CD8-positive, alpha-beta memory T cell (primary cell): ENCODE data around the gene APPL2. TPM values are rescaled to one million over a fixed set of nuclear protein-coding genes. Genes with fewer than 3 reads are reported as not detected.

Experiments
- CTCF ChIA-PET: fragments of 350-600 bp; sonication (Branson Sonifier 250); formaldehyde crosslinking; loops from one replicate; lab custom pipeline; 2021; ENCODE audit warnings: antibody characterized with exemption; lab: Charles Lee
- POLR2A ChIA-PET: fragments of 350-600 bp; sonication (Branson Sonifier 250); formaldehyde crosslinking; loops from one replicate; lab custom pipeline; 2021; ENCODE audit warnings: antibody characterized with exemption; lab: Charles Lee
- DNase-seq, 5 donors: peaks; one replicate each; pipeline versions ENCODE4 v3.0.0 to v3.0.0-alpha.2; 2020 to 2022; ENCODE audit warnings: mixed read lengths in 1 of 5
- H3K27ac ChIP-seq: one replicate; pipeline ENCODE4 v1.7.0; 2013; ENCODE audit warnings: low read depth, mild to moderate bottlenecking, low read length, moderate library complexity
- H3K27me3 ChIP-seq: 2 replicates; pipeline ENCODE4 v1.7.0; 2013; ENCODE audit warnings: low read length, mild to moderate bottlenecking; ENCODE audit not compliant: insufficient read depth, poor library complexity, severe bottlenecking
- H3K36me3 ChIP-seq: 2 replicates; pipeline ENCODE4 v1.7.0; 2013; ENCODE audit warnings: mild to moderate bottlenecking, low read length, moderate library complexity; ENCODE audit not compliant: insufficient read depth
- H3K4me1 ChIP-seq: 2 replicates; pipeline ENCODE4 v1.7.0; 2013; ENCODE audit warnings: mild to moderate bottlenecking, low read length, moderate library complexity; ENCODE audit not compliant: insufficient read depth
- H3K4me3 ChIP-seq: 2 replicates; pipeline ENCODE4 v1.7.0; 2013; ENCODE audit warnings: mild to moderate bottlenecking, low read length
- H3K9me3 ChIP-seq: 2 replicates; pipeline ENCODE4 v1.7.0; 2013; ENCODE audit warnings: mild to moderate bottlenecking, low read length
- H3K27ac Mint-ChIP-seq, 8 donors: one replicate each; pipeline ENCODE4 v1.8.0; 2020 to 2021; ENCODE audit warnings: mixed read lengths in 8 of 8, mild to moderate bottlenecking in 6 of 8, inconsistent platforms in 3 of 8, moderate library complexity in 3 of 8
- H3K27me3 Mint-ChIP-seq, 2 donors: one replicate each; pipeline ENCODE4 v1.8.0; 2020 to 2021; ENCODE audit warnings: mixed read lengths in 2 of 2, mild to moderate bottlenecking in 1 of 2, moderate library complexity in 1 of 2
- H3K36me3 Mint-ChIP-seq, 3 donors: one replicate each; pipeline ENCODE4 v1.8.0; 2020 to 2021; ENCODE audit warnings: mixed read lengths in 3 of 3, inconsistent platforms in 1 of 3, mild to moderate bottlenecking in 1 of 3
- H3K4me1 Mint-ChIP-seq, 3 donors: one replicate each; pipeline ENCODE4 v1.8.0; 2020 to 2021; ENCODE audit warnings: mixed read lengths in 3 of 3, inconsistent platforms in 1 of 3, mild to moderate bottlenecking in 1 of 3
- H3K4me3 Mint-ChIP-seq, 7 donors: one replicate each; pipeline ENCODE4 v1.8.0; 2020 to 2021; ENCODE audit warnings: mixed read lengths in 7 of 7, mild to moderate bottlenecking in 6 of 7, moderate library complexity in 4 of 7, inconsistent platforms in 2 of 7
- H3K9me3 Mint-ChIP-seq, 5 donors: one replicate each; pipeline ENCODE4 v1.8.0; 2020 to 2022; ENCODE audit warnings: mixed read lengths in 5 of 5, mild to moderate bottlenecking in 3 of 5, moderate library complexity in 2 of 5, inconsistent platforms in 1 of 5
- polyA plus RNA-seq: library from polyadenylated mRNA; unstranded; fragments of 300-500 nt; fragmentation: Illumina TruSeq; gene quantifications from one replicate; pipeline ENCODE4 v1.2.3, GENCODE V29; 2021
- total RNA-seq, 2 experiments: library from RNA; stranded (reverse); gene quantifications; one replicate each; pipeline ENCODE4 v1.2.3, GENCODE V29; 2021

Gene APPL2
- total and polyA plus RNA-seq, 3 experiments from 2014 or later, result 14.4 to 18.6 (median 14.9) TPM

- no peaks in the 10 kb centered on the region for H3K4me1 Mint-ChIP-seq
- Histone ChIP-seq H3K36me3 (peaks cover 23% of the 10 kb centered on the region), H3K27ac (no peak overlapping the region), H3K4me1 (no peaks in the 10 kb centered on the region), H3K4me3 (no peak overlapping the region), H3K9me3 (no peaks in the 10 kb centered on the region), H3K27me3 (no peaks in the 10 kb centered on the region)
- H3K9me3 Mint-ChIP-seq, result no peaks in the 10 kb centered on the region
- H3K27ac Mint-ChIP-seq, result peak overlapping the region in 1 of 8 donors; percentile 29
- CTCF ChIA-PET, result no interaction called here
- POLR2A ChIA-PET, result no interaction called here
- no peak overlapping the region for H3K4me3 Mint-ChIP-seq
- DNase-seq, result no peak
- no peaks in the 10 kb centered on the region for H3K27me3 Mint-ChIP-seq
- peaks cover 13 to 89% (median 41%) of the 10 kb centered on the region in 3 donors for H3K36me3 Mint-ChIP-seq
Measured at GRCh38 chr12:105206686-105207374, 29.1 kb downstream of the APPL2 start.

DNA sequence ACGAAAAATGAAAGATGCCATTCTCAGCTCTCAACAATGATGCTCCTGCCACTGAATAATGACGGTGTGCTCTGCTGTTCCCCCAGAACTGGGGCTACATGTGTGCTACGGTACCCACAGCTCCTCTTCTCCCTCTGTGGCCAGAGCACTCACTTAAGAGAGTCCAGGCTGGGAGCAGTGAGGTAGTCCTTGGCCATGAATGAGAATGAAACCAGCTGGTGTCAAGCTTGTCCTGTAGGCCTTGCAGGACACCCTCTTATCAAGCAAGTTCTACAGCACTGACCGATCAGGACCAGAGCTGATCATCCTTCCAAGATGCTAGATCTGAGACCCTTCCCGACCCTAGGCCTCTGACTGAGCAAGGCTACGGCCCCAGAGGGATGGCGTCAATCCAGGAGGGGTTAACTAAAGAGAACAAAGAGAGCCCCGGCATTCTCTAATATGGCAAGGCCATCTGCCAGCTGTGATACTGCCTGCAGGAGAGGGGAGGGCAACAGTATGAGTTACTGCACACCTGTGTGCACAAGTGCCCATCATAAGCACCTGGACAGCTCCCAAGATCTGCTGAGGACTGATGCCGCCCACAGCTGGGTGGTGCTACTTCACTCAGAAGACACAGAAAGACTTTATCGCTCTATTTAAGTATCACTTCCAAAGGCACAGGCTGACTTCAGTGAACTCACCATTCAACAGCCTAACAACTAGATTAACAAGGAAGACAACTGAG, 30.5 kb downstream of the APPL2 start:
- CTCF ChIA-PET, result no interaction called here
- H3K4me3 Mint-ChIP-seq, result no peak overlapping the region
- peak overlapping the region in 1 of 8 donors; percentile 61 for H3K27ac Mint-ChIP-seq

DNA sequence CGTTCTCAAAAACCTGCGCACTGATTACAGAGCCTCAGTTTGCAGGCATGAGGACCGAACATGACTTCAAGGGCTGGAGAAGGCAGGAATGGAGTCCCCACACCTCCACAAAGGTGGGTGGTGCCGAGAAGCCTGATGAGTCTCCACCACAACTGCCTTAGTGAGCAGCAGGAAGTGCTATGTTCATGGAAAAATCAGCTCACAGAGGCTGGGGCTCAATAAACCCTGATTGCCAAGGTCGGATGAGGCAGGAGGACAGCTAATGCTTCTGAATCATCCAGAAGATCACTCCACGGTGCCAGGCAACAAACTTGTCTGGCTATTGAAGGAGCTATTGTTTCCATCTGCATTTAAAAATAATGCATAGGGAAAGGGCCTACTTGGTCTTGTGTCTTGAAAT, 31.1 kb downstream of the APPL2 start:
- H3K4me3 ChIP-seq, result no peak overlapping the region

More for the DNA sequence above, 30.5 kb downstream of the APPL2 start:
- Mint-ChIP-seq H3K9me3 (no peaks in the 10 kb centered on the region), H3K27me3 (no peaks in the 10 kb centered on the region), H3K36me3 (peaks cover 13 to 89% (median 34%) of the 10 kb centered on the region in 3 donors), H3K4me1 (no peaks in the 10 kb centered on the region)
- Histone ChIP-seq H3K4me1 (no peaks in the 10 kb centered on the region), H3K27me3 (no peaks in the 10 kb centered on the region), H3K36me3 (peaks cover 18% of the 10 kb centered on the region), H3K27ac (no peak overlapping the region), H3K4me3 (no peak overlapping the region), H3K9me3 (no peaks in the 10 kb centered on the region)
- POLR2A ChIA-PET, result no interaction called here
- no peak for DNase-seq

DNA sequence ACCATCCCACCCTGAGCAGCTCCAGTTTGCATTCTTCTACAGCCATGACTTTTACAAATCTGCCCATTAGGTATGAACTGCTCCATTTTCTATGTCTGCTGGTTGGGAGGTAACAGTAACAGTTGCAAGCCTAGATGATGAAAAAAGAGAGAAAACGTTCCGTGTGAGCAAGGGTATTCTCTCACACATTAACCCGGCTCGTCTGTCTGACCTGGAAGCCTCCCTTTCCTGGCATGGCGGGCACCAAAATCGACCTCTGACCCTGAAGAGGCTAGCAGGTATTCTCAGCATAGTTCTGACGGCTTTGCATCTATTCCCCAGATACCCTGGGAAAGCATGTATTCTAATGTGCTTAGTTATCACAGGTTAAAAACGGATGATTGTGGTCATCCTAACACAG, 31.8 kb downstream of the APPL2 start:
- Histone ChIP-seq H3K36me3 (peaks cover 18% of the 10 kb centered on the region), H3K9me3 (no peaks in the 10 kb centered on the region), H3K27me3 (no peaks in the 10 kb centered on the region), H3K27ac (no peak overlapping the region), H3K4me3 (no peak overlapping the region), H3K4me1 (no peaks in the 10 kb centered on the region)
- Mint-ChIP-seq H3K36me3 (peaks cover 13 to 85% (median 32%) of the 10 kb centered on the region in 3 donors), H3K27me3 (no peaks in the 10 kb centered on the region), H3K9me3 (no peaks in the 10 kb centered on the region), H3K4me3 (no peak overlapping the region), H3K4me1 (no peaks in the 10 kb centered on the region), H3K27ac (peak overlapping the region in 1 of 8 donors; percentile 37)
- ChIA-PET CTCF (no interaction called here), POLR2A (no interaction called here)
- DNase-seq, result no peak

More for the DNA sequence above, 31.1 kb downstream of the APPL2 start:
- H3K36me3 ChIP-seq, result peaks cover 18% of the 10 kb centered on the region
- Mint-ChIP-seq H3K4me3 (no peak overlapping the region), H3K27me3 (no peaks in the 10 kb centered on the region), H3K27ac (no peak overlapping the region), H3K9me3 (no peaks in the 10 kb centered on the region), H3K4me1 (no peaks in the 10 kb centered on the region), H3K36me3 (peaks cover 13 to 87% (median 34%) of the 10 kb centered on the region in 3 donors)
- DNase-seq, result no peak
- no peaks in the 10 kb centered on the region for H3K27me3 ChIP-seq
- ChIA-PET POLR2A (no interaction called here), CTCF (no interaction called here)
- no peak overlapping the region for H3K27ac ChIP-seq
- no peaks in the 10 kb centered on the region for H3K4me1 ChIP-seq
- H3K9me3 ChIP-seq, result no peaks in the 10 kb centered on the region

DNA sequence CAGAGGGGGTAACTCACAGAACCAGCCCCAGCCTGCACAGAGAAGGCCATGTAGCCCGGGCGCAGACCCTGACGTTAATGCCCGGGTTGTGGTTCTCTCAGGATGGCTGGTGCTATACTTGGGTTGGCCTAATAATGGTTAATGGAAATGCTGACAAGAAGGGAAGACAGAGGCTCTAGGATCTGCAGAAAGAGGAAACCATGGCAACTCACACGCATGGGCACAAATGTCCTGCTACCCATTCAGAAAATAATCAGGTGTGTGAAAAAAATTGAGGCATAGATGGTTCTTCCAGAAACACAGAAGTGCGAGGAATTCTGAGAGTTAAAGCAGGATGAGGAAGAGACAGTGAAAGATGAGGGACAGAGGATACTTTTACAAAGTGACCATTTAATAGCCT, 33.8 kb downstream of the APPL2 start:
- no peaks in the 10 kb centered on the region for H3K27me3 Mint-ChIP-seq
- no peaks in the 10 kb centered on the region for H3K4me1 Mint-ChIP-seq
- H3K36me3 Mint-ChIP-seq, result peaks cover 9 to 84% (median 23%) of the 10 kb centered on the region in 3 donors
- no peak overlapping the region for H3K27ac Mint-ChIP-seq
- Histone ChIP-seq H3K9me3 (no peaks in the 10 kb centered on the region), H3K36me3 (peaks cover 23% of the 10 kb centered on the region), H3K27me3 (no peaks in the 10 kb centered on the region), H3K4me3 (no peak overlapping the region), H3K27ac (no peak overlapping the region), H3K4me1 (no peaks in the 10 kb centered on the region)
- no peak for DNase-seq
- CTCF ChIA-PET, result interaction anchor here (1.2 kb wide), 1 partner anchor 9 kb away, joined by 3 read pairs; no protein-coding TSS in a partner anchor
- no peak overlapping the region for H3K4me3 Mint-ChIP-seq
- H3K9me3 Mint-ChIP-seq, result no peaks in the 10 kb centered on the region
- POLR2A ChIA-PET, result no interaction called here

DNA sequence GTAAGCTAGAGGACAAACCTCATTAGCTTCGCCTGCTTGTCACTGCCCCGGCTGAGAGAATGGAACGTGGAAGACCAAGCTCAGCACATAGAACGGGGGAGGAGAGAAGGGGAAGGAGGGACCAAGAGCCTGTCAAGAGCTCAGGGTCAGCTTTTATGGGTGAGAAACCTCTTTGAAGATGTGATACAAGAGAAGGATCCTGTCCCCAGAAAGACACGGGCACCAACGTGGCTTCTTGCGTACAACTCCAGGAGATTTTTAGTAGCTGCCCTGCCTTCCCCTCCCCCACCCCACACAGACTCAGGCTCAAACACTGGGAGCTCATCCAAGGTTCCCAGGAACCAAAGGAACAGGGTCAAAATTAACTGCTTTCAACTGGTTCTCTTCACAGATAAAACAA, 34.7 kb downstream of the APPL2 start:
- Histone ChIP-seq H3K4me3 (no peak overlapping the region), H3K36me3 (peaks cover 23% of the 10 kb centered on the region), H3K27ac (no peak overlapping the region), H3K27me3 (no peaks in the 10 kb centered on the region), H3K9me3 (no peaks in the 10 kb centered on the region), H3K4me1 (no peaks in the 10 kb centered on the region)
- peaks cover 2 to 82% (median 20%) of the 10 kb centered on the region in 3 donors for H3K36me3 Mint-ChIP-seq
- DNase-seq, result no peak
- H3K27ac Mint-ChIP-seq, result no peak overlapping the region
- CTCF ChIA-PET, result interaction anchor here (0.6 kb wide), 1 partner anchor 1523 kb away, joined by 3 read pairs; no protein-coding TSS in a partner anchor
- POLR2A ChIA-PET, result no interaction called here
- no peaks in the 10 kb centered on the region for H3K9me3 Mint-ChIP-seq
- H3K27me3 Mint-ChIP-seq, result no peaks in the 10 kb centered on the region
- H3K4me3 Mint-ChIP-seq, result no peak overlapping the region
- H3K4me1 Mint-ChIP-seq, result no peaks in the 10 kb centered on the region

- no peaks in the 10 kb centered on the region for H3K9me3 ChIP-seq
- Mint-ChIP-seq H3K27ac (no peak overlapping the region), H3K36me3 (peaks cover 0 to 80% (median 17%) of the 10 kb centered on the region in 3 donors), H3K27me3 (no peaks in the 10 kb centered on the region), H3K4me1 (no peaks in the 10 kb centered on the region), H3K9me3 (no peaks in the 10 kb centered on the region), H3K4me3 (no peak overlapping the region)
- DNase-seq, result no peak
- H3K4me1 ChIP-seq, result no peaks in the 10 kb centered on the region
- no peak overlapping the region for H3K27ac ChIP-seq
- no peaks in the 10 kb centered on the region for H3K27me3 ChIP-seq
- ChIA-PET CTCF (no interaction called here), POLR2A (no interaction called here)
- H3K4me3 ChIP-seq, result no peak overlapping the region
- peaks cover 18% of the 10 kb centered on the region for H3K36me3 ChIP-seq
Measured at GRCh38 chr12:105200385-105200784, 35.6 kb downstream of the APPL2 start.

GRCh38 chr12:105198961-105199360, 37.0 kb downstream of the APPL2 start:
- peak overlapping the region in 1 of 8 donors; percentile 87 for H3K27ac Mint-ChIP-seq
- no peaks in the 10 kb centered on the region for H3K27me3 ChIP-seq
- CTCF ChIA-PET, result no interaction called here

More at GRCh38 chr12:105198961-105199360, 37.0 kb downstream of the APPL2 start:
- Histone ChIP-seq H3K4me1 (no peaks in the 10 kb centered on the region), H3K36me3 (peaks cover 13% of the 10 kb centered on the region), H3K4me3 (no peak overlapping the region), H3K27ac (no peak overlapping the region), H3K9me3 (no peaks in the 10 kb centered on the region)
- Mint-ChIP-seq H3K27me3 (no peaks in the 10 kb centered on the region), H3K4me3 (no peak overlapping the region), H3K9me3 (no peaks in the 10 kb centered on the region), H3K36me3 (peaks cover 0 to 78% (median 13%) of the 10 kb centered on the region in 3 donors), H3K4me1 (no peaks in the 10 kb centered on the region)
- POLR2A ChIA-PET, result no interaction called here
- no peak for DNase-seq
